Middle frontal gyrus (tissue), 1 donor: ENCODE data around the gene RPL37A.
"Not testable (repeated sequence)": the region's sequence is repeated elsewhere in the genome, so short reads cannot be mapped to it uniquely, and the experiment has no call there.

Experiments
- DNase-seq: peaks from one replicate; pipeline ENCODE4 v3.0.0-alpha.2; 2015; ENCODE audit warnings: low spot score; ENCODE audit errors: extremely low spot score

RPL37A gene

DNA sequence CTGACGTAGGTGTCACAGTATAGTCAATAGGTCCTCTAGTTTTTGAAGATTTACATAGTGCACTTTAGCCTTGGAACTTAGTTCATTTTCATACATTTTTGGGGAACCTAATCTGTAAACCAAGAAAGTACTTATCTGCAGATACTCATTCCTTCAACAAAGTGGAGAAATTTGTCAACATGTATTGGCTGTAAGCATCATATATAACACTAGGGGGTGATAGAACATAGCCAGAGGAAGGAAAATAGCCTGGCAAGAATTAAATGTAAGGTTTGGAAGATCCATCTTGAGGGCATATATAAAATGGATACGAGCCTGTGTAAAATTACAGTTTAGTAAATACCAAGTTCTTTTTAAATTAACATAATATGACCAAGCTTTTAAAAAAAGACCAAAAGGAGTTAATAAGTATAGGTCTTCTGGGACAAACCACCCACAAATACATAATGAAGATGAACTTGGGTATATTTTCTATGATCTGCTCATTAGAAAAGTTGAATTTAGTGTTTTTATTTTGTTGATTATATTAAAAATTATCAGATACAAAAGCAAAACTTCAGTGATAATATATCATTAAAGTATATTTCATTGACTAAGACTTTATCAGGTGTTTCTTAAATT is 18.2 kb downstream of the RPL37A start:
- DNase-seq: no peak

- no peak for DNase-seq
Measured at GRCh38 chr2:216517447-216518225, 19.0 kb downstream of the RPL37A start.

GRCh38 chr2:216518566-216519119 is 20.0 kb downstream of the RPL37A start:
- not testable (repeated sequence) for DNase-seq

GRCh38 chr2:216519154-216519762 is 20.6 kb downstream of the RPL37A start:
- DNase-seq: peak; percentile 67

DNA sequence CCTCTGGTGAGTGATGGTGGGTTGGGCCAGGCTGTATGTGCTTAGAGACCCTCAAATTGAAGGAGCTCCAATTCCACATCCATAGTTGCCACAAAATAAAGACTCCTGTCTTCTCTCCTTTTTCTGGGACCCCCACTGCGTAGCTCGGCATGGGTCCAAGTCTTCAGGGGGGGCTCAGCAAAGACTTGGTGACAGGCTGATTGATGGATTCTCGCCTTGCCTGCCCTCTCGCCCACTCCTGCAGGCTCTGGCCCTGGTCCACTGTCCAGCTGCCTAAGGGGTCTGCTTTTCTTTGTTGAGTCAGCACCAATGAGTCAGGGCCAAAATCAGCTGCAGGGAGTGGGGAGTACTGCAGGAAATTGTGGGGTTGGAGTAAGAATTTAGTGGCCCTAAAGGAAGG is 21.5 kb downstream of the RPL37A start:
- DNase-seq: no peak

DNA sequence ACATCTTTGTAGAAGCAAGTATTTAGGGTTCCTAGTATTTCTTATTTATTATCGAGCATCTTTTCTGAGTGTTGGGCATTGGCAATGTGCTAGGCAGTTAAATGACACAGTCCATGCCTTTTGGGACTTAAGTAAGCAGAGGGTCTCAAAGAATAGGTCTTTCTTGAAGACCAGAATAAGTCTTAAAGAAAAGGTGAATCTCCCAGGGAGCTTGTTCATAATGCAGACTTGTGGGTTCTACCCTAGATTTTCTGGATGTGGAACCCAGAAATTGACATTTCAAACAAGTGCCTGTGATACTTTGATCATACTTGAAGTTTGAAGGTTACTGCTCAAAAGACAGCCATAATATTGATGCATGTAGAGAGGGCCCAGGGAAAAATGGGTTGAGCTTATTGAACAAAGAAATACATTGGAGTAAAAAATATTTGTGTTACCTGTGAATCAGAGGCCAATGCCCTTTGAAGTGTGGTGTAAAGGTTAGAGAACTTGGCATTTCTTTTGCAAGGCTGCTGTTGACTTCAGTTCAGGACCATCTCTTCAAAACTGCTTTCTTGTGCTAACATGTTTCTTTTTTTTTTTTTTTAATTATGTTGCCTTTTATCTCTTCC is 24.4 kb downstream of the RPL37A start:
- DNase-seq: no peak

GRCh38 chr2:216525972-216526371 is 27.3 kb downstream of the RPL37A start:
- no peak for DNase-seq

DNA sequence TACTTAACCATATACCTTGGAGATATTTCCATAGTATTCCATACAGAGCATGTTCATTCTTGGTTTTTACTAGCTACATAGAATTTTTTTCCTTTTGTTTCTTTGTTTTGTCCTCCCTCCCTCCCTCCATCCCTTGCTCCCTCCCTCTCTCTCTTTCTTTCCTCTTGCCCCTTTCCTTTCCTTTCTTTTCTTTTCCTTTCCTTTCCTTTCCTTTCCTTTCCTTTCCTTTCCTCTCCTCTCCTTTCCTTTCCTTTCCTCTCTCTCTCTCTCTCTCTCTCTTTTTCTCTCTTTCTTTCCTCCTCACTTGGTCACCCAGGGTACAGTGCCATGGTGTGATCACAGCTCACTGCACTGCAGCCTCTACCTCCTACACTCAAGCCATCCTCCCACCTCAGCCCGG is 28.3 kb downstream of the RPL37A start:
- DNase-seq: no peak

GRCh38 chr2:216527600-216527999 is 29.0 kb downstream of the RPL37A start:
- DNase-seq: no peak

DNA sequence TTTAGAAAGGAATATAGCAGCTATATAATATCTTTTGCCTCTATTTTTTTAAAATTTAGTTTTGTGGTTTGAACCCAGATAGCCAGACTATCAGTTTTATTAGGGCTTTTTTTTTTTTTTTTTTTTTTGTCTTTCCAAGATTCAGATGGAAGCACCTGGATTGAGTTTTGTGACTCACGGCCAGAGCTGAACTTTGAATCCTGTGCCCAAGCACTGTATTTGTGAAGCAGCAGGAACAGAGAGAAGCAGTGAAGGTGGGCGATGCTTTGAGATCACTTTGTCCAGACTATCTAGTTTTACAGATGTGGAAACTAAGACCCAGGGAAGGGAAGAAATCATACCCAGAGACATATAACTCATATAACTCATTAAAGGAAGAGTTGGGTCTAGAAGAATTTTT is 33.9 kb downstream of the RPL37A start:
- DNase-seq: no peak

DNA sequence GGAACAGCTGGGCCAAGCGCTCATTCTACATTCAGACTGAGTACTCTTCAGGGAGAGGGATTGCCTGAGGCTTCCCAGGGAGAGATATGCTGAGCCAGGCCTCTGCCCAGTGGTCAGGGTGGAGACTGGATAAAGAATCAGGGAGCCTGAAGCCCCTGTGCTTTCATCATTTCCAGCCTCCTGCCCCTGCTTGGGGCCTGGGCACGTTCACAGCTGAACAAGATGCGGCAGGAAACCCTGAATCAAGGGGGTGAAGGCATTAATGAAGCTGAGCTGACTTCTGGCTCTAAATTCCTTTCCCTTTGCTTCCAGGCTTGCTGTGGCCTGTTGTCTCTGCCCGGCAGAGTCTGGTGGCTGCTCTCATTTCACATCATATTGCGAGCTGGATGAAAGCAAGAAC is 35.0 kb downstream of the RPL37A start:
- no peak for DNase-seq

GRCh38 chr2:216534809-216535208 is 36.2 kb downstream of the RPL37A start:
- DNase-seq: no peak

DNA sequence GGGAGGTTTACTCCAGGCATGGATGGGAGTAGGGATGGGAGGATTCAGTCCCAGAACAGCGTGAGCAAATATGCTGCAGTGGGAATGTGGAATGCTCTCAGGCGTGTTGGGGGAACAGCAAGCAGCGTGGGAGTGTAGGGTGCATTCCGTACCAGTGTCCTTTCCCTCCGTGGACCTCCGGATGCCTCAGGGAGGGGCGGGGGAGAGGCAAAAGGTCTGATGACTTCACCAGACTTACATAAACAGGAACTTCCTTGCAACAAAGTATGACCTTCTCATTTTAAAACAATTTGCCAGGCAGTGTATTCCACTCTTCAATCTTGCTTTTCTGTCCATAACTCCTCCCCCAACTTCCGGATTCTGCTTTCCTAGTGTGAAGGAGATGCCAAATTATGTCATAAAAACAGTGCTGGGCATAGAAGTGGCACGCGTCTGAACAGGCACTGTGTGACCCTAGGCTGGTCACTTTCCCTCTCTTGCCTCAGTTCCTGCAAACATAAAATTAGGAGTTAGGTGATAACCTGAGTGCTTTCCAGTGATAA is 36.9 kb downstream of the RPL37A start:
- DNase-seq: no peak

GRCh38 chr2:216536734-216537210 is 38.1 kb downstream of the RPL37A start:
- DNase-seq: no peak

GRCh38 chr2:216537366-216537765 is 38.7 kb downstream of the RPL37A start:
- DNase-seq: no peak

- DNase-seq: no peak
Measured at GRCh38 chr2:216538538-216538937, 39.9 kb downstream of the RPL37A start.

DNA sequence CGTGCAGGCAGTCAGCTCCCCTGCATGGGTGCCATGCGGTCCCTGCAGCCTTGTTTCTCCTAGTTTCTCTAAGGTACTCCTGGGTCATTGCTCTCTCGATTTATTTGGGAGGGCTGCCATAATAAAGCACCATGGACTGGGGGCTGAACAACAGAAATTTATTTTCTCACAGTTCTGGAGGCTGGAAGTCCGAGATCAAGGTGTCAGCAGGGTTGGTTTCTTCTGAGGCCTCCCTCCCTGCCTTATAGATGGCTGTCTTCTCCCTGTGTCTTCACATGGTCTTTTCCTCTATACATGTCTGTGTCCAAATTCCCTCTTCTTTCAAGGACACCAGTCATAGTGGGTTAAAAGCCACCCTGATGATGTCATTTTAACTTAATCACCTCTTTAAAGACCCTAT is 40.5 kb downstream of the RPL37A start:
- no peak for DNase-seq

- no peak for DNase-seq
Measured at GRCh38 chr2:216539791-216540241, 41.2 kb downstream of the RPL37A start.

DNA sequence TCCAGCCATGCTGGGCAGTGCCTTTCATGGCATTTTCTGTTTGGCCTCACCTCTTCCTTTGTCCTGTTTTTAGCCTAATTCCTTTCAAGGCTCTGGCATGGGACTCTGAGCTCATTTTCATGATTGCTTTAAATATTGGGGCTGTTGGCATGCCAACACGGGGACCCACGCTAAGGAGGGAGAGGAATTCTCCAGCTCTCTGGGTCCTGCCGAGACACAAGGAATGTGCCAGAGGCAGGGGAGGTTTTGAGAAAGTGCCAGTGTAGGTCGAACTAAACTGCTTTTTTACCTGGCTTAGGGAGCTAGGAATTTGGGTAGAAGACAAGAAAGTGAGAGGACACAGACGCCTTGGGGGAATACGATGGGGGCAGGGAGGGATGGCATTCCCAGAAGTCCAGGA is 42.3 kb downstream of the RPL37A start:
- no peak for DNase-seq

DNA sequence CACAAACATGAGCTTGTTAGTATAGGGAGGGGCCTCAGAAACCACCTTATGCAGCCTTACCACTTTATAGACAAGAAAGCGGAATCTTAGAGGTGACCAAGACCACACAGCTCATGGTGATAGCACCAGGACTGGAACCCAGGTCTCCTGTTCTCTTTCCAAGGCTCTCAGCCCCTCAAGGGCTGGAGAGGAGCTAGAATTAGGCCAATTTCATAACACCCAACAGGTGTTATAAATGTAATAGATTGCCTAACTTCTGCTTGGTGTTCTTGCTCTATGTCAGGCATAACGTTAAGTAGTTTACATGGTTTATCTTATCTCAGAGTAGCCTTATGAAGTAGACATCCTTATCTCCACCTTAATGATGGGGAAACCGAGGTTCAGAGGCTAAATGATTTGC is 42.9 kb downstream of the RPL37A start:
- DNase-seq: no peak

GRCh38 chr2:216545359-216545758 is 46.7 kb downstream of the RPL37A start:
- no peak for DNase-seq
